Motor neuron (in vitro differentiated cells): ENCODE results near the gene GRSF1. TPM values are rescaled to one million over a fixed set of nuclear protein-coding genes. Genes with fewer than 3 reads are reported as not detected.

ENCODE experiments used
- ATAC-seq, 8 experiments: fragments of 200-7000 bp; cut with Tn5 transposase; replicated peaks in 6 of 8; 2 replicates each; pipeline ENCODE4 v1.8.0; 2021; ENCODE audit warnings: mild to moderate bottlenecking in 8 of 8, moderate library complexity in 8 of 8
- H3K27ac ChIP-seq, 2 donors: fragments of 250-450 bp; sonication (Bioruptor Pico); 2 replicates each; pipeline ENCODE4 v1.9.0; 2021; ENCODE audit warnings: antibody characterized with exemption in 2 of 2, mild to moderate bottlenecking in 2 of 2, moderate library complexity in 1 of 2
- H3K4me1 ChIP-seq, 2 donors: fragments of 250-450 bp; sonication (Bioruptor Pico); replicated peaks in 1 of 2; 2 replicates each; pipeline ENCODE4 v1.6.1; 2021; ENCODE audit warnings: antibody characterized with exemption in 2 of 2, mild to moderate bottlenecking in 2 of 2, moderate library complexity in 1 of 2
- H3K4me3 ChIP-seq, 5 donors: fragments of 250-450 bp; sonication (Bioruptor Pico); 2 replicates each; pipeline ENCODE4 v1.9.0; 2021; ENCODE audit warnings: antibody characterized with exemption in 5 of 5, mild to moderate bottlenecking in 5 of 5, moderate library complexity in 4 of 5
- WGBS, 10 experiments: fragments of 450-650 bp; shearing (Covaris generic); methylation state at CpG; one replicate each; pipeline ENCODE4 v1.0.0; 2022; 5-methylcytosine and 5-hydroxymethylcytosine counted together
- in situ Hi-C, 9 experiments: fragments of 400-800 bp; cut with MboI; loops; one replicate each; pipeline ENCODE4 v1.15.0; 2021; ENCODE audit warnings: low sequenced_read_pairs in 9 of 9, low pct_unique_long_range_greater_than_20kb in 2 of 9; ENCODE audit not compliant: unreplicated experiment in 9 of 9
- total RNA-seq, 8 experiments: library from RNA; unstranded; fragments of 300-600 nt; gene quantifications; 2 replicates each; pipeline versions ENCODE4 v1.2.3 to v1.2.4, GENCODE V29; 2022

GRSF1 gene, protein sequence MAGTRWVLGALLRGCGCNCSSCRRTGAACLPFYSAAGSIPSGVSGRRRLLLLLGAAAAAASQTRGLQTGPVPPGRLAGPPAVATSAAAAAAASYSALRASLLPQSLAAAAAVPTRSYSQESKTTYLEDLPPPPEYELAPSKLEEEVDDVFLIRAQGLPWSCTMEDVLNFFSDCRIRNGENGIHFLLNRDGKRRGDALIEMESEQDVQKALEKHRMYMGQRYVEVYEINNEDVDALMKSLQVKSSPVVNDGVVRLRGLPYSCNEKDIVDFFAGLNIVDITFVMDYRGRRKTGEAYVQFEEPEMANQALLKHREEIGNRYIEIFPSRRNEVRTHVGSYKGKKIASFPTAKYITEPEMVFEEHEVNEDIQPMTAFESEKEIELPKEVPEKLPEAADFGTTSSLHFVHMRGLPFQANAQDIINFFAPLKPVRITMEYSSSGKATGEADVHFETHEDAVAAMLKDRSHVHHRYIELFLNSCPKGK
- total RNA-seq: 10 to 100 TPM; 43.0 to 99.5 (median 66.4) TPM

DNA sequence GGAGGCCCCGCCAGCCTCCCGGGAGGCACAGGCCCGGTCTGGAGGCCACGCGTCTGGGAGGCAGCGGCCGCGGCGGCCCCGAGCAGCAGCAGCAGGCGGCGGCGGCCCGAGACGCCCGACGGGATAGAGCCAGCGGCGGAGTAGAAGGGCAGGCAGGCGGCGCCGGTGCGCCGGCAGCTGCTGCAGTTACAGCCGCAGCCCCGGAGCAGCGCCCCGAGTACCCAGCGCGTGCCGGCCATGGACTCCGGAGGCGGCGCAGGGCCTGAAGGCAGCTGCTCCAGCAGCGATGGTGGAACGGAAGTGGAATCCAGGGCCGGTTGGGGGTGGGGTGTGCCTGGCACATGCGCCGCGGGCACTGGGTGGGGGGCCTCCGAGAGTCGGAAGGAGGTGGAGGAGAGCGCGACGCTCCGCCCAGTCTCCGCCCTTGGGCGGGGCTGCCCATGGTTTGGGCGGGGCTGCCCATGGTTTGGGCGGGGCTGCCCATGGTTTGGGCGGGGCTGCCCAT lies at the start of gene GRSF1:
TSS of gene GRSF1 (minus strand) at position 302 of the 505 bp plus-strand sequence. CDS start at position 239, 63 bp downstream.
- peak within 1 kb of the TSS; percentile 80 to 81 for H3K27ac ChIP-seq
- 0% methylated on average over 2 of the region's 51 CpGs; no CpG with 5 or more reads in 9 of the 10 experiments for WGBS, 10 experiments
- in situ Hi-C loops: no loop called here
- peak within 1 kb of the TSS; percentile 66 to 97 (median 80) for H3K4me3 ChIP-seq
- peaks cover 2 to 10% of the 10 kb centered on the region in 2 donors for H3K4me1 ChIP-seq
- peak; percentile 49 to 92 (median 87) for ATAC-seq

DNA sequence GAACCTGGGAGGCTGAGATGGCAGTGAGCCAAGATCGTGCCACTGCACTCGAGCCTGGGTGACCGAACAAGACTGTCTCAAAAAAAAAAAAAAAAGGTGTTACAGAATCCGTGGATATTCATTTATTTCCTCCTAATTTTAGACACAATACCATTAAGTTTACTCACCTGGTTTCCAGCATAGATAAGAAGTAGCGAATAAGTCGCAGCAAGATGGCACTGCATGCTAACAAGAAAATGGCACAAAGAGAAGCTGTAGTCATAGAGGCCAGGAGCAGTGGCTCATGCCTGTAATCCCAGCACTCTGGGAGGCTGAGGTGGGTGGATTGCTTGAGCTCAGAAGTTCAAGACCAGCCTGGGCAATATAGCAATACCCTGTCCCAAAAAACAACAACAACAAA lies 45.5 kb upstream of the GRSF1 start:
- no peak for ATAC-seq
- Histone ChIP-seq H3K4me3 (no peak overlapping the region), H3K27ac (no peak overlapping the region), H3K4me1 (no peaks in the 10 kb centered on the region)
- WGBS, 10 experiments: 0 to 83% (median 54%) methylated on average over 1 to 4 of the region's 6 CpGs; no CpG with 5 or more reads in 3 of the 10 experiments
- in situ Hi-C loops: no loop called here

DNA sequence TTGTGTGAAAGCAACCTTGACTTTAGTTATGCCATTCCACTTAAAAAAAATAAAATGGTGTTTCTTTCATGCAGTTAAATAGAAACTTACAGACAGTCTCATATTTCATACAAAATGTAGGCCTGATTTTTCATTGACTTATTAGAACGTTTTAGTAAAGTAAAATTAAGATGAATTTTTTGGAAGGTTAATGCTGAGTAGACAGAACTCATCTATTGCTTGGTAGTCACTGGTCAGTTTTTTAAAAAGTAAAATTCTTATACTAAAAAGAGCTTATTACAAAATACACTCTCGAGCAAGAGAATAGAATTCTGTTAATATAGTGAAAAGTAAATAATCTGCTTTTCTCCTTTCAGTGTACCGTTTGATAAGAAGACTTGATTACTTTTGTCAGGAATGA lies 41.0 kb upstream of the GRSF1 start:
- in situ Hi-C loops: no loop called here
- 36 to 100% (median 76%) methylated on average over 1 to 3 of the region's 3 CpGs for WGBS, 10 experiments
- Histone ChIP-seq H3K27ac (no peak overlapping the region), H3K4me1 (no peaks in the 10 kb centered on the region), H3K4me3 (no peak overlapping the region)
- no peak for ATAC-seq

DNA sequence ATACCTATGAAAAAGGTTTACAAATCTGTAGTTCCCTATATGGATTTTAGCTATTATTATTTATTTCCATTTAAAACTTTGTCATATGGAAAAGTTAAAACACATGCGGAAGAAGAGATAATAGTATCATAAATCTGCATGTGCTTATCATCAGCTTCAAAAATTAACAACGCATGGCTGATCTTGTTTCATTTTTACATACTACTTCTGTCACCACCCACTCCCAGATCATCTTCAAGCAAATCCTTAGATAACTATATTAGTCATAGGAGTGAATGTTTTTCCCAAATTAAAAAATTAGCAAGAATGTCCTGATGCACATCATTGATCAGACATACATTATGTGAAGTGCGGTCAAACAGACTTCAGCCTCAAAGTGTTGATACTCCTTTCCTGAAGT lies 37.9 kb upstream of the GRSF1 start:
- peak in 3 of 8 experiments; percentile 59 to 87 (median 72) for ATAC-seq
- H3K4me3 ChIP-seq: no peak overlapping the region
- H3K27ac ChIP-seq: no peak overlapping the region
- H3K4me1 ChIP-seq: no peaks in the 10 kb centered on the region
- in situ Hi-C loops: no loop called here
- 0 to 94% (median 45%) methylated on average over 1 to 3 of the region's 3 CpGs; no CpG with 5 or more reads in 2 of the 10 experiments for WGBS, 10 experiments

DNA sequence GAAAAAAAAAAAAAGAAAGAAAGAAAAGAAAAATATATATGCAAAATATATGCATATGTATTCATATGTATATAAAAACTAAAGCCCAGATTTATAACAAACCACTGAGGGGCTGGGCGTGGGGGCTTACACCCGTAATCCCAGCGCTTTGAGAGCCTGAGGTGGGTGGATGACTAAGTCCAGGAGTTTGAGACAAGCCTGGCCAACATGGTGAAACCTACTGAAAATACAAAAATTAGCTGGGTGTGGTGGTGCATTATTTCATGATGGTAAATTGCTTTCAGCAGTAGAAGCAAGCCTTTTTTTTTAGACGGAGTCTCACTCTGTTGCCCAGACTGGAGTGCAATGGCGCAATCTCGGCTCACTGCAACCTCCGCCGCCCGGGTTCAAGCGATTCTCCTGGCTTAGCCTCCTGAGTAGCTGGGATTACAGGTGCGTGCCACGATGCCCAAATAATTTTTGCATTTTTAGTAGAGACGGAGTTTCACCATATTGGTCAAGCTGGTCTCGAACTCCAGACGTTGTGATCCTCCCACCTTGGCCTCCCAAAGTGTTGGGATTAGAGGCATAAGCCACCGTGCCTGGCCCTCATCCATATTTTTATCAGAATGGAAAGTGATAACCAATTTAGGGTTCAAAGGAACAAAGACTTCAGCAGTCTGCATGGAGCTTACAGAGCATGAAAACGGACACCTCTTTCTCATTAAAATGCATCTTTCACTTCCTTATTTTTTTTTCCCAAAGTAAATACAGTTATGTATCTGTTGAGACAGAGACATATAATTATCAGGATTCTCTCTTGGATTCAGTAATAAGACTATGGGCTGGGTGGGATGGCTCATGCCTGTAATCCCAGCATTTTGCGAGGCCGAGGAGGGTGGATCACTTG lies 34.8 kb upstream of the GRSF1 start:
- WGBS, 10 experiments: 52 to 100% (median 92%) methylated on average over 3 to 14 of the region's 19 CpGs
- H3K27ac ChIP-seq: no peak overlapping the region
- H3K4me3 ChIP-seq: no peak overlapping the region
- in situ Hi-C loops: no loop called here
- peak in 3 of 8 experiments; percentile 59 to 77 (median 64) for ATAC-seq
- H3K4me1 ChIP-seq: no peaks in the 10 kb centered on the region

DNA sequence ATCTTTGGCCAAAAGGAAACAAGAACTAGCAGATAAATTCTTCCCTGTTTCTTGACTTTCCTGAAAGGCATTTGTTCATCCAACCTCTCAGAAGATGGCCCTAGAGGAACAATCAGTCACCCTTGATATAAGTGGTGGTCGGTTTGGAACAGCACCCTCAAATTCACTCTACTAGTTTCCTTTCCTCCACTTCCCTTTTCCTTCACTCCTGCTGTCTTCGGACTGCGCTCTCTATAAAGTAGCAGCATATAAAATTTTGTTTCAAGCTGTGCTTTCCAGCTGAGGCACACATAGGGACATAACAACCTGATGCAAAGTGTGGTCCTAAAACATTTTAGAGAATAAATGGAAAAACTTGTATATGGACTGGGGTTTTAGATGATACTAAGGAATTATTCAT lies 33.5 kb upstream of the GRSF1 start:
- no peaks in the 10 kb centered on the region for H3K4me1 ChIP-seq
- WGBS, 10 experiments: 17 to 100% (median 86%) methylated on average over 1 to 3 of the region's 3 CpGs; no CpG with 5 or more reads in 1 of the 10 experiments
- no peak for ATAC-seq
- H3K27ac ChIP-seq: no peak overlapping the region
- H3K4me3 ChIP-seq: no peak overlapping the region
- in situ Hi-C loops: no loop called here

DNA sequence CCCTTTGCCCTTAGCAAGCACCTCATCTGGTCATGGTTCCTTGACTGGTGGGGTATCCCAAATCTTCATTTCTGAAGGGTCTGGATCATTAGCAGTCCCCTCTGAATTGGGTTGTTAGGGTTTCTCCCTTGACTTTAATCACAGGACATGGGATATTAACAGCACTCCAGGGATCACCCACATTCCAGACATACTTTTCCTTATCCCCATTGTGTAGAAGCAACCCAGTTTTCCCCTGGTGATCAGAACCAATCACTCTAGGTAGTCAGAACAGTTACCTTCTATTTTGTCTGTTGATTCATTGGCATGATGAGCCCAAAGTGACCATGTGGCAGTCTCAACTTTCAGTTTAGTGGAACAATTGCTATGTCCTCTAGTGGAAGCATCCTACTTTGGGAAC lies 29.1 kb upstream of the GRSF1 start:
- Histone ChIP-seq H3K4me3 (no peak overlapping the region), H3K4me1 (no peaks in the 10 kb centered on the region), H3K27ac (no peak overlapping the region)
- in situ Hi-C loops: no loop called here
- ATAC-seq: no peak

DNA sequence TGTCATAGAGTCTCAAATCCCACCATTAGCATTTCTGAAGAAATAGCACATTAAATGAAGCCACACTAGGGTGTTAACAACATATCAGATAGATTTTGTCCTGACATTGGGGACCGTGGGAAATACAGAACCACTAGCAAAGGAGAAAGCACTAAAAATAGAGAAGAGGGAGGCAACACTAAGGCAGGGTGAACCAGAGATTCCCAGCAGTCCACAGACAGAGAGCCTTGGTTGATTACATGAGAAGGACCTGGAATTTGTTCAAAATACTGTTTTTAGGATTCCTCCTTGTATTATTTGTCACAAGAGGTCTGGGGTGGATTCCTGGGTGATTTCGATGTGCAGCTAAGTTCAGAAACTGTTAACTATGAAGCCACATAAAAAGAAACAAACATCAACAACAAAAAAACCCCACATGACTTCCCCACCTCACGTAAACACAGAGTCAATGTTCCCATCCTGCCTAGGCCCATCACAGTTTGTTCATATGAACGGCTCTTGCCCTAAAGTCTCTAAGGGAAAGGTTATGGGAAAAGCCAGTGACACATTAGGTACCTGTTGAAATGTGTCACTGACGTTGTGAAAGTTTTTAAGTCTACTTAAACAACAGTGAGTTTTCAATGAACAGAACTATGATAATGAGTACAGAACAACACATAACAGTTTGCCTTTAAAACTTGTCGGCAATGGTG lies 23.6 kb upstream of the GRSF1 start:
- in situ Hi-C loops: no loop called here
- H3K4me3 ChIP-seq: no peak overlapping the region
- ATAC-seq: peak in 2 of 8 experiments; percentile 42 to 47
- no peaks in the 10 kb centered on the region for H3K4me1 ChIP-seq
- no peak overlapping the region for H3K27ac ChIP-seq
- WGBS, 10 experiments: 0 to 100% (median 52%) methylated on average over 1 to 6 of the region's 6 CpGs

DNA sequence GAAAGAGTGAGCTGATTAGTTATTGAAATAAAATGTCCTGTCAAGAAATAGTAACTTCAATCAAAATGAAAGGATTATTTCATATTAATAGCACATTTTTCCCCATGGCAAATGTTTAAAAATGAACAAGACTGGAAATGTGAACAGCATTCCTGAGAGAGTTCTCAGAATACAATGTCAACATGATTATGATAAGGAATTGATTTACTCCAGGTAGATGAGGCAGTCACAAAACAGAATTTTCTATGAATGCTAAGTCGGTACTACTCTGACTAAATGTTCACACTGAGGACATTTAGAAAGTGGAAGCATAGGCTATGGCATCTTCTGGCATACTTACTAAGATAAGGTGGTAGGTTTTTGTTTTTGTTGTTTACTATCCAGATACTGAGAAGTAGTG lies 19.4 kb upstream of the GRSF1 start:
- no peak overlapping the region for H3K4me3 ChIP-seq
- no peak overlapping the region for H3K27ac ChIP-seq
- WGBS, 10 experiments: 80 to 100% (median 100%) methylated on average over 1 of the region's 1 CpG; no CpG with 5 or more reads in 3 of the 10 experiments
- no peaks in the 10 kb centered on the region for H3K4me1 ChIP-seq
- in situ Hi-C loops: no loop called here
- ATAC-seq: no peak

DNA sequence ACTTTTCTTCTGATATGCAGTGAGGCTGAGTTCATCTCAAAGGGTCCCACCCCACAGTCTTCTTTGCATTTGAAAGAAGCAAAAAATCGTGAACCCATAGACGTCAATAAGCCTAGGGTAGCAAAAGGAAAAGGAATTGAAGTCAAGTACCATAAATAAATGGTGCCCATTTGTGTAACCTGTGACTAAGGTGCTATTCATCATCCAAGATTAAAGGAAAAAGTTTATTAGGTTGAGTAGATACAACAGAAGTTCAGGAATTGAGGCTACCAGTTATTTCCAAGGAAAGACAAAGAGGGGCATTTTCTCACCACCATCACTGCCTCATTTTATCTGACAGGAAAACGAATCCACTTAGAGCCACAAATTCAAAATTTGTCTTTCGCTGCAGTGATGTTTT lies 18.8 kb upstream of the GRSF1 start:
- in situ Hi-C loops: no loop called here
- WGBS, 10 experiments: 0 to 80% (median 48%) methylated on average over 1 to 4 of the region's 4 CpGs
- ATAC-seq: no peak

DNA sequence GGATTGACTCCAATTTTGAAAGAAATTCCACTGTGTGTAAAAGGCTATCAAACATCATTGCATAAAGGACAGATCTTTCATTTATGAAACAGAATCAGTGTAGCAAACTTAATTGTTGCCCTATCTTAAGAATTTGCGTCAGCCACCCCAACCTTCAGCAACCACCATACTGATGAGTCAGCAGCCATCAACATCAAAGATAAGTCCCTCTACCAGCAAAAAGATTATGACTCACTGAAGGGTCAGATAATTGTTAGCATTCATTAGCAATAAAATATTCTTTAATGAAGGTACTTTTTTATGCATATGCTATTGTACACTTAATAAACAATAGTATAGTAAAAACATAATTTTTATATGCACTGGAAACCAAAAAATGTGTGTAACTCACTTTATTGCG lies 15.8 kb upstream of the GRSF1 start:
- H3K4me3 ChIP-seq: no peak overlapping the region
- no peak overlapping the region for H3K27ac ChIP-seq
- H3K4me1 ChIP-seq: no peaks in the 10 kb centered on the region
- 92 to 100% (median 100%) methylated on average over 1 to 2 of the region's 2 CpGs; no CpG with 5 or more reads in 1 of the 10 experiments for WGBS, 10 experiments
- no peak for ATAC-seq
- in situ Hi-C loops: no loop called here

More for the DNA sequence above, 18.8 kb upstream of the GRSF1 start:
- Histone ChIP-seq H3K4me3 (no peak overlapping the region), H3K27ac (no peak overlapping the region), H3K4me1 (no peaks in the 10 kb centered on the region)

DNA sequence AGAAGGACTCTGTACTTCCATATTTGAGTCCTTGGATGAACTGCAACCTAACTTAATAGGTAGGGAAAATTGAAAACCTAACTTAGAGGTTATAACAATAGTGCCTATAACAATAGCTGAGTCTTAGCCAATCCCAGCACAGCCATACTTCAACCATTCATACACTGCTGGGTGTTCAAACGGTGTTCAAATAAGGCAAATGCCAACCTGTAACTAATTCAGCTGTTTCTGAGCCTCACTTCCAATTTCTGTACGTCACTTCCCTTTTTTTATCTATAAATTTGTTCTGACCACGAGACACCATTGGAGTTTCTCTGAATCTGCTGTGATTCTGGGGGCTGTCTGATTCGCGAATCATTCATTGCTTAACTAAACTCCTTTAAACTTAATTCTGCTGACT lies 9.6 kb upstream of the GRSF1 start:
- in situ Hi-C loops: no loop called here
- no peak overlapping the region for H3K27ac ChIP-seq
- H3K4me1 ChIP-seq: no peaks in the 10 kb centered on the region
- WGBS, 10 experiments: 75 to 100% (median 91%) methylated on average over 1 to 5 of the region's 5 CpGs
- ATAC-seq: no peak
- H3K4me3 ChIP-seq: no peak overlapping the region
